Heart left ventricle (tissue), 16 donors: ENCODE results near the gene TBC1D22B. TPM values are rescaled to one million over a fixed set of nuclear protein-coding genes. Genes with fewer than 3 reads are reported as not detected.

Experiments used
- ATAC-seq, 4 donors: fragments of 200-7000 bp; cut with Tn5 transposase; one replicate each; pipeline ENCODE4 v1.9.1; 2020 to 2022; ENCODE audit warnings: moderate library complexity in 4 of 4, mild to moderate bottlenecking in 3 of 4, moderate number of reproducible peaks in 1 of 4
- DNase-seq, 5 donors: peaks; one replicate each; pipeline ENCODE4 v3.0.0-alpha.2; 2020
- H3K27ac ChIP-seq, 12 donors: fragments of 200-600 bp; sonication (generic) in 4 of 12; one replicate each; pipeline versions ENCODE4 v1.5.0 to v1.8.0; 2016 to 2022; ENCODE audit warnings: mild to moderate bottlenecking in 2 of 12
- H3K27me3 ChIP-seq, 9 donors: fragments of 200-600 bp; sonication (generic) in 2 of 9; one replicate each; pipeline versions ENCODE4 v1.5.1 to v1.8.0; 2016 to 2022; ENCODE audit warnings: mild to moderate bottlenecking in 3 of 9
- H3K36me3 ChIP-seq, 9 donors: fragments of 200-600 bp; sonication (generic) in 2 of 9; one replicate each; pipeline versions ENCODE4 v1.5.0 to v1.8.0; 2018 to 2022; ENCODE audit warnings: mild to moderate bottlenecking in 2 of 9
- H3K4me1 ChIP-seq, 12 donors: fragments of 200-600 bp; sonication (generic) in 4 of 12; one replicate each; pipeline versions ENCODE4 v1.5.0 to v1.8.0; 2016 to 2022; ENCODE audit warnings: mild to moderate bottlenecking in 3 of 12
- H3K4me3 ChIP-seq, 12 donors: fragments of 200-600 bp; sonication (generic) in 4 of 12; one replicate each; pipeline versions ENCODE4 v1.5.0 to v1.8.0; 2017 to 2022; ENCODE audit warnings: mild to moderate bottlenecking in 9 of 12, moderate library complexity in 4 of 12
- H3K9me3 ChIP-seq, 12 donors: fragments of 200-600 bp; sonication (generic) in 4 of 12; one replicate each; pipeline versions ENCODE4 v1.5.0 to v1.8.0; 2016 to 2022; ENCODE audit warnings: mild to moderate bottlenecking in 1 of 12
- POLR2A ChIP-seq, 2 donors: fragments of 450-650 bp; IDR thresholded peaks; one replicate each; pipeline ENCODE4 v1.6.1; 2017; ENCODE audit warnings: antibody characterized with exemption in 2 of 2, mild to moderate bottlenecking in 2 of 2, moderate library complexity in 2 of 2
- WGBS, 4 donors: extraction: QIAGEN DNeasy Blood & Tissue Kit in 2 of 4; methylation state at CpG; one replicate each; pipeline versions ENCODE4 v1.1.5 to v1.1.7; 2013 to 2018; 5-methylcytosine and 5-hydroxymethylcytosine counted together
- intact Hi-C, 10 donors: fragments of 100-400 bp; cut with DNase I; formaldehyde crosslinking; loops; one replicate each; pipeline versions ENCODE4 v1.11.1 to v1.14.2; 2022
- polyA plus RNA-seq, 2 donors: library from polyadenylated mRNA; stranded (reverse); fragments of 200-250 nt; gene quantifications; one replicate each; pipeline ENCODE4 v1.2.3, GENCODE V29; 2013
- total RNA-seq, 9 donors: library from RNA; depleted of rRNA in 2 of 9; stranded (reverse); fragments of >200 nt in 2 of 9; fragmentation: NEBNext Ultra II Directional in 3 of 9; extraction: Animal tissue kit (Norgen Biotek cat#: 25700) in 3 of 9; gene quantifications; one replicate each; pipeline versions ENCODE4 v1.1.0 to v1.2.4, GENCODE V29; 2016 to 2023
- TF ChIP-seq, protein P1 (sequence below), 12 donors: fragments of 200-600 bp; sonication (generic) in 4 of 12; IDR thresholded peaks; one replicate each; pipeline versions ENCODE4 v1.5.0 to v1.8.0; 2018 to 2022; ENCODE audit warnings: antibody characterized with exemption in 12 of 12, mild to moderate bottlenecking in 5 of 12
- donor health status: ischemic (EF 13 %, LVEDD 7.1; RV severe dilation, severe dysfunction).
- donor health status: healthy with polysubstance abuse.
- donor health status: DM: no; HTN: yes; CAD: no.
- donor health status: DM: no; HTN: no; CAD: no.
- donor health status: ischemic (EF 25% LVEDD 6.9; RV normal size, moderate dysfunction).
- donor health status: ischemic (EF 25% LVEDD 5.7; RV mildly dilated, moderate dysfunction).
- donor health status: healthy.
- donor health status: DM: yes; HTN: yes; CAD: no.
- donor health status: ischemic (EF 35%, LVEDD 5.7; RV mildly dilated, moderate dysfunction).
- donor health status: nonischemic (EF 11% LVEDD 7.7; RV severe dilation, severe dysfunction).
- donor health status: DM: yes; HTN: yes; CAD: no.
- donor health status: PGD.
- donor health status: ischemic (EF 29% LVEDD 5.4; RV normal size, mild dysfunction).
- donor health status: nonischemic (EF 23%, LVEDD 6.1; RV moderate dilation, normal function).

TBC1D22B gene
- total and polyA plus RNA-seq, 11 donors, result 3.1 to 10.7 (median 7.3) TPM

DNA sequence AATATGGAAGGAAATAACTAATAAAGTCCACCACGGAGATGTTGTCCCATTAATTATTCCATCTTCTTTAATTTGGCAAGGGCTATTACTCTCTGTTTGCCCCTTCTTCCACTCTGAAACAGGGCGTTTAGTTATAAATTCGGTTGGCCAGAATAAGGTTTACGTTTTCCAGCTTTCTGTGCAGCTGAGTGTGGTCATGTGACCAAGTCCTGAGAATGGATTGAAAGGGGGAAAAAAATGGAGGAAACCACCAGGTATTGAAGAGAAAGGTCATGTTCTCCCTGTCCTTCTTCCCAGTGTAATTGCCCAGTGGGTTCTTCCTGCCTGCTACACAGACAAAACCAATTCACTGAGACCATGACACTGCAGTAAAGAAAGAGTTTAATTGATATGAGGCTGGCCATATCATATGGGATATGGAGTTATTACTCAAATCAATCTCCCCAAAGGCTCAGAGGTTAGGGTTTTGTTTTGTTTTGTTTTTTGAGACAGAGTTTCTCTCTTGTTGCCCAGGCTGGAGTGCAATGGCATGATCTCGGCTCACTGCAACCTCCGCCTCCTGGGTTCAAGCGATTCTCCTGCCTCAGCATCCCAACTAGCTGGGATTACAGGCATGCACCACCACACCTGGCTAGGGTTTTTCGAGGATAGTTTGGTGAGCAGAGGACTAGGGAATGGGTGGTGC, 14.3 kb upstream of the TBC1D22B start:
- Histone ChIP-seq H3K4me1 (peaks cover 3 to 71% (median 38%) of the 10 kb centered on the region in 12 donors), H3K9me3 (no peaks in the 10 kb centered on the region), H3K4me3 (no peak overlapping the region), H3K27me3 (no peaks in the 10 kb centered on the region), H3K36me3 (no peaks in the 10 kb centered on the region), H3K27ac (peak overlapping the region; percentile 23 to 91 (median 82))
- 92 to 95% (median 93%) methylated on average over 8 of the region's 8 CpGs for WGBS, 4 donors
- ATAC-seq (no peak), DNase-seq (no peak)
- intact Hi-C loops, result no loop called here
- TF ChIP-seq POLR2A (IDR thresholded peaks at IDR 0.05), result no peak
- TF ChIP-seq, protein P1, sequence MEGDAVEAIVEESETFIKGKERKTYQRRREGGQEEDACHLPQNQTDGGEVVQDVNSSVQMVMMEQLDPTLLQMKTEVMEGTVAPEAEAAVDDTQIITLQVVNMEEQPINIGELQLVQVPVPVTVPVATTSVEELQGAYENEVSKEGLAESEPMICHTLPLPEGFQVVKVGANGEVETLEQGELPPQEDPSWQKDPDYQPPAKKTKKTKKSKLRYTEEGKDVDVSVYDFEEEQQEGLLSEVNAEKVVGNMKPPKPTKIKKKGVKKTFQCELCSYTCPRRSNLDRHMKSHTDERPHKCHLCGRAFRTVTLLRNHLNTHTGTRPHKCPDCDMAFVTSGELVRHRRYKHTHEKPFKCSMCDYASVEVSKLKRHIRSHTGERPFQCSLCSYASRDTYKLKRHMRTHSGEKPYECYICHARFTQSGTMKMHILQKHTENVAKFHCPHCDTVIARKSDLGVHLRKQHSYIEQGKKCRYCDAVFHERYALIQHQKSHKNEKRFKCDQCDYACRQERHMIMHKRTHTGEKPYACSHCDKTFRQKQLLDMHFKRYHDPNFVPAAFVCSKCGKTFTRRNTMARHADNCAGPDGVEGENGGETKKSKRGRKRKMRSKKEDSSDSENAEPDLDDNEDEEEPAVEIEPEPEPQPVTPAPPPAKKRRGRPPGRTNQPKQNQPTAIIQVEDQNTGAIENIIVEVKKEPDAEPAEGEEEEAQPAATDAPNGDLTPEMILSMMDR (IDR thresholded peaks at IDR 0.05), result no peak

DNA sequence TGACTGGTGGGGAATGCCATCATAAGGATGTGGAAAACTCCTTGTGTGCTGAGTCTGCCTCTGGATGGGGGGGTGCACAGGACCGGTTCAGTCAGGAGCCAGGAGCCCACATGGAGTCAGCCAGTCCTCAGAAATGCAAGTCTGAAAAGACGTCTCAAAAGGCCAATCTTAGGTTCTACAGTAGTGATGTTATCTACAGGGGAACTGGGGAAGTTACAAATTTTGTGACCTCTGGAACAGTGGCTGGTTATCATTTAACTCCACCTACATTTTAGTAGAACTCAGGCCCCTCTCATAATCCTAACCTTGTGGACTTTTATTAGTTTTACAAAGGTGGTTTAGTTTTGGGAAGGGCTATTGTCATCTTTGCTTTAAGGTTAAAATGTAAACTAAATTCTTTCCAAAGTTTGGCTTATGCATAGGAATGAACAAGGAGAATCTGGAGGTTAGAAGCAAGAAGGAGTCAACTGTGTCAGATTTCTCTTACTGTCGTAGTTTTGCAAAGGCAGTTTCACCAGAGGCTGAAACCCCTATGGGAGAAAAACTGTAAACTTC, 13.7 kb upstream of the TBC1D22B start:
- no peak for TF ChIP-seq POLR2A (IDR thresholded peaks at IDR 0.05)
- TF ChIP-seq, protein P1 (IDR thresholded peaks at IDR 0.05), result no peak
- DNase-seq (no peak), ATAC-seq (no peak)
- H3K4me3 ChIP-seq, result no peak overlapping the region
- intact Hi-C loops, result no loop called here
- no peaks in the 10 kb centered on the region for H3K36me3 ChIP-seq
- H3K9me3 ChIP-seq, result no peaks in the 10 kb centered on the region
- WGBS, 4 donors, result 54 to 68% (median 62%) methylated on average over 3 of the region's 3 CpGs
- H3K4me1 ChIP-seq, result peaks cover 3 to 69% (median 36%) of the 10 kb centered on the region in 12 donors
- H3K27ac ChIP-seq, result peak overlapping the region; percentile 23 to 91 (median 82)
- no peaks in the 10 kb centered on the region for H3K27me3 ChIP-seq

DNA sequence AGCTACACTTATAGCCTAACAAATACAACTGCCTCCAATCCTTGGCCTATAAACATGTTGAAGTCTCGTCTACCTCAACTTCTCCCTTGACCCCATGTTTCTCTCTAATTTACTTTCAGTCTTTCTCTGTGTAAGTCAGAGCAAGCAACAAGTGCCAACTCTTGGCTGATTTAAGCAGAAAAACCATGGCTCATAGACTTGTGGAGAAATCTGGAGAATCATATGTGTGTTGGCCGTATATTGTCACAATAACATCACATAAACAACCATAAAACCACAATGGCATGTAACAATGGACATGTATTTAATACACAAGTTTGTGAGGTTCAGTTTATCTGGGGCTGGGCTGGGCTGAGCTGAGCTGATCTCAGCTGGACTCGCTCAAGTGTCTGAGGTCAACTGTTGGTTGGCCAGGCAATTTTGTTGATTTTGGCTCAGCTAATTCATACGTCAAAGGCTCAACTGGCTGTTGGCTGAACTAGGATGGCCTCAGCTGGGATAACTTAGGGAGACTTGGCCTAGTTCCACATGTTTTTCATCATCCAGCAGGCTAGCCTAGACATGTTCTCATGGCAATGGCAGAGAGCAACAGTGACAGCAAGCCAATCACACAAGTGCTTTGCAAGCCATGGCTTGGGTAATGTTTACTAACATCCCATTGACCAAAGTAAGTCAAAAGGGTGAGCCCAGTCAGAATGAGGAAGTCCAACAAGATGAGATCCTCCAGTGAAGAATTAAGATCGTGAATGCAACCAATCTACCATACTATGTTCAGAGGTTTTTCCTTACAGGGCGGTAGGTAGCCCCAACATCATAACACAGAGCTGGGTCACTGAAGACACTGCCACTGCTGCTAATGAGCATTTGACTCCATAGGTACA, 12.9 kb upstream of the TBC1D22B start:
- intact Hi-C loops, result no loop called here
- Histone ChIP-seq H3K4me3 (no peak overlapping the region), H3K27ac (peak overlapping the region; percentile 57 to 93 (median 85)), H3K27me3 (no peaks in the 10 kb centered on the region), H3K9me3 (no peaks in the 10 kb centered on the region), H3K4me1 (peaks cover 3 to 63% (median 32%) of the 10 kb centered on the region in 12 donors), H3K36me3 (no peaks in the 10 kb centered on the region)
- peak; percentile 71 to 90 (median 88) for DNase-seq
- 26 to 42% (median 30%) methylated on average over 6 of the region's 6 CpGs for WGBS, 4 donors
- ATAC-seq, result peak; percentile 82 to 92 (median 90)
- TF ChIP-seq, protein P1 (IDR thresholded peaks at IDR 0.05), result no peak
- no peak for TF ChIP-seq POLR2A (IDR thresholded peaks at IDR 0.05)
